BJ (cell line): ENCODE data around the gene HIVEP3. TPM values are rescaled to one million over a fixed set of nuclear protein-coding genes. Genes with fewer than 3 reads are reported as not detected.

Experiments
- CTCF ChIA-PET: fragments of 350-600 bp; formaldehyde crosslinking; extraction: SDS; loops from one replicate; lab custom pipeline; 2021; ENCODE audit warnings: antibody characterized with exemption, inconsistent platforms; lab: Yijun Ruan, JAX
- POLR2A ChIA-PET: fragments of 300-600 bp; sonication (Branson Sonifier 250); formaldehyde crosslinking; extraction: SDS; loops from one replicate; lab custom pipeline; 2021; ENCODE audit warnings: antibody characterized with exemption; lab: Charles Lee
- DNase-seq: peaks from one replicate; pipeline ENCODE4 v3.0.0-alpha.2; 2011; ENCODE audit warnings: low read depth
- H3K27me3 ChIP-seq: 2 replicates; pipeline ENCODE4 v1.6.0; 2011; ENCODE audit warnings: low read length; ENCODE audit not compliant: control insufficient read depth, insufficient read depth
- H3K36me3 ChIP-seq: 2 replicates; pipeline ENCODE4 v1.5.1; 2011; ENCODE audit warnings: low read length; ENCODE audit not compliant: control insufficient read depth, insufficient read depth
- H3K4me3 ChIP-seq: 2 replicates; pipeline ENCODE4 v1.5.1; 2011; ENCODE audit warnings: low read depth, mild to moderate bottlenecking, control low read depth, low read length
- polyA plus RNA-seq: library from polyadenylated mRNA; depleted of rRNA; stranded (reverse); fragments of >200 nt; gene quantifications from 2 replicates; pipeline ENCODE4 v1.2.3, GENCODE V29; 2011
- TF ChIP-seq, protein P1 (sequence below): IDR thresholded peaks from 2 replicates; pipeline ENCODE4 v1.5.1; 2011; ENCODE audit warnings: low read depth, mild to moderate bottlenecking, control low read depth, inconsistent platforms, low read length, moderate library complexity; ENCODE audit not compliant: insufficient read depth

The HIVEP3 gene
- polyA plus RNA-seq, 1 experiment: 4.0 TPM

DNA sequence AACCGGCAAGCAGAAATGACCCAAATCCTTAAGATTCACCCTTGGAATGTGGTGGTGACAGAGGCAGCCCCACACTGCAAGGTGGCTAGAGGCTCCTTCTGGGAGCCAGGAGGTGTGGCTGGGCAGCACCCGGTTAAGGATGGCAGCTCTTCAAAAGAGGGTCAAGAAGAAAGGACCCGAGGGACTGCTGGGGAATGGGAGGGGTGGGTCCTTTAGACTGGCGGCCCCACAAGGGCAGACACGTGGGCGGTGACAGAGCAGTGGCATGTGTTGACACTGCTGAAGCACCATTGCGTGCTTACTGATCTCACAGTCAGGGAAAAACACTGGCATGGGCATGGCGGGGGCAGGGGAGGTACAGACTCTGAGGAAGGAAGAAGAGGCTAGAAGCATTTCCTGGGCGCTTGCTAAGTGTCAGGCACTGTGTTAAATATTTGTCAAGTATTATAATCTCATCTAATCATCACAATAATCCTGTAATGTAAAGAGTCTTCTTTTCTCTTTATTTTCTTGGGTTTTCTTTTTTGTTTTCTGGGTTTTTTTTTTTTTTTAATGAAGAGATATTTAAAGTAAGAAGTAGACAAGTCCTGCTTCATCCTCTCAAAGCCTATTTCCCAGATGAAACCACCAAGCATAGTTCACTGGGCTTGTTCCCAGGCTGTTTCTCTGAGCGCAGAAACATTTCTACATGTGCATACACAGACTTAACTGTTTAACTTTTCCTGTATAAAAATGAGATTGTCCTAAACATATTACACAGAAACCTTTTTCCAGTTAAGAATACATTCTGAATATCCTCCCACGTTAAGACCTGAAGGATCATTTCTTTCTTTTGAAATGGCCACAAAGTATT, 268.5 kb downstream of the HIVEP3 start:
- H3K36me3 ChIP-seq: no peaks in the 10 kb centered on the region
- ChIA-PET POLR2A (no interaction called here), CTCF (interaction anchor here (0.6 kb wide), 1 partner anchor 921 kb away, joined by 4 read pairs; no protein-coding TSS in a partner anchor)
- no peak for DNase-seq
- TF ChIP-seq, protein P1, sequence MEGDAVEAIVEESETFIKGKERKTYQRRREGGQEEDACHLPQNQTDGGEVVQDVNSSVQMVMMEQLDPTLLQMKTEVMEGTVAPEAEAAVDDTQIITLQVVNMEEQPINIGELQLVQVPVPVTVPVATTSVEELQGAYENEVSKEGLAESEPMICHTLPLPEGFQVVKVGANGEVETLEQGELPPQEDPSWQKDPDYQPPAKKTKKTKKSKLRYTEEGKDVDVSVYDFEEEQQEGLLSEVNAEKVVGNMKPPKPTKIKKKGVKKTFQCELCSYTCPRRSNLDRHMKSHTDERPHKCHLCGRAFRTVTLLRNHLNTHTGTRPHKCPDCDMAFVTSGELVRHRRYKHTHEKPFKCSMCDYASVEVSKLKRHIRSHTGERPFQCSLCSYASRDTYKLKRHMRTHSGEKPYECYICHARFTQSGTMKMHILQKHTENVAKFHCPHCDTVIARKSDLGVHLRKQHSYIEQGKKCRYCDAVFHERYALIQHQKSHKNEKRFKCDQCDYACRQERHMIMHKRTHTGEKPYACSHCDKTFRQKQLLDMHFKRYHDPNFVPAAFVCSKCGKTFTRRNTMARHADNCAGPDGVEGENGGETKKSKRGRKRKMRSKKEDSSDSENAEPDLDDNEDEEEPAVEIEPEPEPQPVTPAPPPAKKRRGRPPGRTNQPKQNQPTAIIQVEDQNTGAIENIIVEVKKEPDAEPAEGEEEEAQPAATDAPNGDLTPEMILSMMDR: no peak
- H3K27me3 ChIP-seq: no peaks in the 10 kb centered on the region; the same call in 1 of the 2 replicates
- H3K4me3 ChIP-seq: no peak overlapping the region

- no peak for DNase-seq
- TF ChIP-seq, protein P1: no peak
- no peaks in the 10 kb centered on the region for H3K36me3 ChIP-seq
- ChIA-PET POLR2A (no interaction called here), CTCF (interaction anchor here (0.6 kb wide), 1 partner anchor 922 kb away, joined by 4 read pairs; no protein-coding TSS in a partner anchor)
- no peak overlapping the region for H3K4me3 ChIP-seq
- H3K27me3 ChIP-seq: no peaks in the 10 kb centered on the region; the same call in 1 of the 2 replicates
Measured at GRCh38 chr1:41649396-41650027, 269.2 kb downstream of the HIVEP3 start.

GRCh38 chr1:41648844-41649243, 269.9 kb downstream of the HIVEP3 start:
- ChIA-PET POLR2A (no interaction called here), CTCF (no interaction called here)
- H3K36me3 ChIP-seq: no peaks in the 10 kb centered on the region
- DNase-seq: no peak
- TF ChIP-seq, protein P1: no peak
- no peak overlapping the region for H3K4me3 ChIP-seq
- no peaks in the 10 kb centered on the region; the same call in 1 of the 2 replicates for H3K27me3 ChIP-seq

DNA sequence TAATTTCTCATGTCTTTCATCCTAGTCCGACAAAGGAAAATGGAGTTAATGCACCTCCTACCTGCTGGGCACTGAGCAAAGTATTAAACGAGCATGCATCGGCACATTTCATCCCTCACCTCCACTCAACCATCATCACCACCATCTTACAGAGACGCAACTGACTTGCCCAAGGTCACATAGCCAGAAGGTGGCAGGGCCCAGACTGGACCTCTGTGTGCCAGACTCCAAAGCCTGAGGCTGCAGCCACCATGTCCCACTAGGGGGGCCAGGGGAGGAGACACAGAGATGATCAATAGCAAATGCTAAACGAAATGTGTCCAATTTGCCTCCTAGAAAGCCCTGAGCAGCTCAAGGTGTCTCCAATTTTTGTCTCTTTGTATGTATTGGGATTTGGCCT, 270.5 kb downstream of the HIVEP3 start:
- no peak for DNase-seq
- POLR2A ChIA-PET: no interaction called here
- Histone ChIP-seq H3K27me3 (no peaks in the 10 kb centered on the region; the same call in 1 of the 2 replicates), H3K36me3 (no peaks in the 10 kb centered on the region), H3K4me3 (no peak overlapping the region)
- TF ChIP-seq, protein P1: no peak
- CTCF ChIA-PET: no interaction called here
